Omental fat pad (tissue), 4 donors: ENCODE data around the gene TEX36. TPM values are rescaled to one million over a fixed set of nuclear protein-coding genes. Genes with fewer than 3 reads are reported as not detected.
"Not testable (repeated sequence)": the region's sequence is repeated elsewhere in the genome, so short reads cannot be mapped to it uniquely, and the experiment has no call there.

Experiments used
- ATAC-seq: fragments of 150-250 bp; one replicate; pipeline ENCODE4 v1.9.1; 2016; ENCODE audit warnings: mild to moderate bottlenecking, moderate library complexity; ENCODE audit not compliant: low FRiP score
- DNase-seq: peaks from one replicate; pipeline ENCODE4 v3.0.0-alpha.2; 2019; ENCODE audit warnings: low spot score
- CTCF ChIP-seq, 3 donors: fragments of 450-650 bp; IDR thresholded peaks; one replicate each; pipeline ENCODE4 v1.5.1; 2016 to 2017; ENCODE audit warnings: antibody characterized with exemption in 3 of 3, mild to moderate bottlenecking in 3 of 3, moderate library complexity in 2 of 3
- total RNA-seq, 4 donors: library from RNA; depleted of rRNA; stranded (reverse); fragments of >200 nt; gene quantifications; one replicate each; pipeline ENCODE4 v1.1.0, GENCODE V29; 2016

The TEX36 gene
- total RNA-seq, 4 donors from 2014 or later, result not detected

GRCh38 chr10:125661941-125662515, 20.9 kb downstream of the TEX36 start:
- ATAC-seq, result no peak
- TF ChIP-seq CTCF (IDR thresholded peaks at IDR 0.05), result no peak
- no peak for DNase-seq

GRCh38 chr10:125661431-125661940, 21.5 kb downstream of the TEX36 start:
- DNase-seq, result no peak
- no peak for TF ChIP-seq CTCF (IDR thresholded peaks at IDR 0.05)
- no peak for ATAC-seq

GRCh38 chr10:125659071-125659470, 23.9 kb downstream of the TEX36 start:
- DNase-seq (no peak), ATAC-seq (no peak)
- no peak for TF ChIP-seq CTCF (IDR thresholded peaks at IDR 0.05)

- DNase-seq (no peak), ATAC-seq (no peak)
- TF ChIP-seq CTCF (IDR thresholded peaks at IDR 0.05), result no peak
These were observed 26.4 kb downstream of the TEX36 start for GRCh38 chr10:125656523-125656922.

GRCh38 chr10:125653113-125653512, 29.9 kb downstream of the TEX36 start:
- ATAC-seq, DNase-seq: not testable (repeated sequence)

GRCh38 chr10:125646311-125646710, 36.7 kb downstream of the TEX36 start:
- no peak for TF ChIP-seq CTCF (IDR thresholded peaks at IDR 0.05)
- DNase-seq (no peak), ATAC-seq (no peak)

- no peak for TF ChIP-seq CTCF (IDR thresholded peaks at IDR 0.05)
- ATAC-seq (no peak), DNase-seq (no peak)
These were observed 41.6 kb downstream of the TEX36 start for GRCh38 chr10:125641398-125641797.
